Measurements from ENCODE around the gene RTBDN.
A peak's percentile ranks its signal among the peaks of the same experiment; 100 is the strongest.

DNA sequence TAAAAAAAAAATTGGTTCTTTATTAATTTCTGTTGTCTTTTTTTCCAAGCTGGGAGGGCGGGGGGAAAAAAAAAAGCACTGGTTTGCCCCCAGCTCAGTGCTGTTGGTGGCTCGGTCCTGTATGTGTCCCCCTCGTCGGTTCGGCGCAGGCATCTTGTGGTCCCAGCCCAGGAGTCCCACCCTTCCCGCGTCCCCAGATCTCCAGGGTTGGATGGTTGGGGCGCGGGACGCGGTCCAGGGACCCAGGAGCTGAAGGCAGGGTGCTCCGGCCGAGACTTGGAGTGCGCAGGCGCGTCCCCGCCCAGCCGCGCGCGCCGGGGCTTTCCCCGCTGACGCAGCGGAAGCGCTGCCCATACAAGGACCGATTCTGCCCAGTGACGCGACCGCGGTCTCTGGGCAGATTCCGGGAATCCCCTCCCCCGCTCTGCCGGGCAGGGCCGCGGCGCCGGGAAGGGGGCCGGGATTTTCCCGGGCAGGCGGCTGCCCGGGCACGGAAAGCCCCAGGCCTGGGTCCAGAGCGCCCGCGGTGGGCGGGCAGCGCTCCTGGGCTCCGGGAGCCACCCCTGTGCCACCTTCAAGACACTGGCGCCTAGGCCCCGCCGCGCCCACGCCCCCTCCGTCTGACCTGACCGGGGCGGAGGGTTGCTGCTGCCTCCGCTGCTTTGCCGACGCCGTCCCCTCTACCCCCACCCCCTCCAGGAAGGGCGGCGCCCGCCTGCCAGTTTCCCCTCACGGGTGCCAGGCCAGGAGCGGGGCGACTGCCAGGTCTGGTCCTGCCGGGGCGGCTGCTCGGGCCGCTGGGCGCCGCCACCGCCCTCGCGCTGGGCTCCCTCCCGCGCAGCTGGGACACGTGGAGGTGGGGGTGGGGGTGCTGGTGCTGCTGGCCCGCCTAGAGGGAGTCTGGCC lies 40.8 kb downstream of the RTBDN start:
- no peak for TF ChIP-seq CTCF (IDR thresholded peaks at IDR 0.05)
- peak; percentile 59; the same call in 1 of the 2 replicates for TF ChIP-seq POLR2AphosphoS5 (IDR thresholded peaks at IDR 0.05; ENCODE audit: low read depth, low read length)
- peak; percentile 54; the same call in 1 of the 2 replicates for TF ChIP-seq SIN3A (IDR thresholded peaks at IDR 0.05; ENCODE audit: borderline replicate concordance, insufficient read depth, low read depth, low read length)
- TF ChIP-seq REST (IDR thresholded peaks at IDR 0.05; ENCODE audit: insufficient read depth in 1 of 2, low read depth in 2 of 2, low read length in 1 of 2): no peak; a peak in 1 of 4 replicates
- TF ChIP-seq TCF7L2 (IDR thresholded peaks at IDR 0.05; ENCODE audit: low read depth, low read length): no peak; the same call in 1 of the 2 replicates

All from Panc1 (cell line).